Breast epithelium (tissue), 4 donors: Measurements from ENCODE around the gene ACACB. TPM values are rescaled to one million over a fixed set of nuclear protein-coding genes. Genes with fewer than 3 reads are reported as not detected.

ENCODE experiments used
- DNase-seq, 2 donors: peaks; one replicate each; pipeline ENCODE4 v3.0.0-alpha.2; 2019; ENCODE audit warnings: low spot score in 2 of 2
- H3K27ac ChIP-seq, 2 donors: fragments of 200-600 bp; sonication (generic) in 1 of 2; one replicate each; pipeline ENCODE4 v1.5.1; 2016 to 2019; ENCODE audit warnings: mild to moderate bottlenecking in 1 of 2
- H3K27me3 ChIP-seq, 2 donors: fragments of 200-600 bp; sonication (generic) in 1 of 2; one replicate each; pipeline versions ENCODE4 v1.5.1 to v1.6.0; 2017 to 2019; ENCODE audit warnings: control low read depth in 1 of 2, mild to moderate bottlenecking in 1 of 2
- H3K36me3 ChIP-seq: fragments of 200-600 bp; one replicate; pipeline ENCODE4 v1.5.1; 2019
- H3K4me1 ChIP-seq, 2 donors: fragments of 200-600 bp; sonication (generic); one replicate each; pipeline ENCODE4 v1.5.1; 2016 to 2019; ENCODE audit warnings: control low read depth in 1 of 2
- H3K4me3 ChIP-seq, 3 donors: fragments of 200-600 bp; sonication (generic); 1 replicate in 2 of 3; 2 replicates in 1 of 3; pipeline ENCODE4 v1.5.1; 2016 to 2019; ENCODE audit warnings: mild to moderate bottlenecking in 3 of 3, moderate library complexity in 2 of 3
- H3K9me3 ChIP-seq, 2 donors: fragments of 200-600 bp; sonication (generic) in 1 of 2; one replicate each; pipeline ENCODE4 v1.5.1; 2016 to 2019; ENCODE audit warnings: control low read depth in 1 of 2
- POLR2A ChIP-seq: fragments of 450-650 bp; IDR thresholded peaks from one replicate; pipeline ENCODE4 v1.6.1; 2016; ENCODE audit warnings: antibody characterized with exemption, mild to moderate bottlenecking, moderate library complexity
- POLR2AphosphoS5 ChIP-seq, 3 donors: sonication (generic); formaldehyde crosslinking; IDR thresholded peaks; one replicate each; pipeline ENCODE4 v1.6.1; 2017; ENCODE audit warnings: antibody characterized with exemption in 3 of 3
- intact Hi-C: fragments of 100-400 bp; cut with DNase I; formaldehyde crosslinking; loops from one replicate; pipeline ENCODE4 v1.15.1; 2023; ENCODE audit warnings: low total_unique reads
- total RNA-seq, 3 donors: library from RNA; depleted of rRNA; stranded (reverse); fragments of >200 nt; gene quantifications; one replicate each; pipeline ENCODE4 v1.1.0, GENCODE V29; 2016
- TF ChIP-seq, protein P1 (sequence below), 3 donors: fragments of 450-650 bp; IDR thresholded peaks; one replicate each; pipeline ENCODE4 v1.5.1; 2016 to 2017; ENCODE audit warnings: antibody characterized with exemption in 3 of 3, mild to moderate bottlenecking in 3 of 3, moderate library complexity in 3 of 3

The ACACB gene
- total RNA-seq, 3 donors from 2014 or later = 223 to 957 (median 301) TPM

DNA sequence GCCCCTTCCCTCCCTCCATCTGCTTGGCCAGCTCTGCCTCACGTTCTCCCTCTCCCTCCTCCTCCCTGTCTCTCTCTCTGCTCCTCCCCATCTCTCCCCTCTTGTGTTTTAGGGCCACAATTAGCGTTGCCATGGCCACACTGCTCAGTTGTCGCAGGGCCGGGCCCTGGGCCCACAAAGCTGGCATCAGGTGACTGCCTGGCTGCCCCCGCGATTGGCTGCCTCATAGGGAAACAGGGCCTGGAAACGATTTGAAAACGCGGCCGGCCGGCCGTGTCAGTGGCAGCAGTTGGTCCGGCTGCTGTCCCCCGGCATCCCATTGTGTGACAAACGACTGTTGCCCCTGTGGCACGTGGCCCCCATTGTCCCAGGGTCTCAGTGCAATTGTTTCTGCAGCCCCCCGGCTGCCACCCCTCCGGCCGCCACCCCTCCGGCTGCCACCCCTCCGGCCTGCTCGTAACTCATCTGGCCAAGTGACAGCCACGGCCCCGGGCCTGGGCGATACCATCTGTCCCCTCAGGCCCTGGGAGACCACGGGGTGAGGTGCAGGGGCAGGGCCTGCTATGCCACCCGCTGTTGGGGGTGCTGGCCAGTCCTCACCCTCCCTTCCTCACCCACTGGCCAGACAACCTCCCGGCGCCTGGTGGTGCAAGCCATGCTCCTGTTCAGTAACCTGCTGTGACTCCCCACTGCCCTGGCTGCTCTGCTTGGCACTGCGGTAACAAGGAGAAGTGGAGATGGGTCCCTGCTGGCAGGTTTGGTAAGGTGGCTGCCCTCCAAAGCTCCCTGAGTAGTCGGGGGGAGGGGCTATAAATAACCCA lies 175.3 kb downstream of the ACACB start:
- H3K36me3 ChIP-seq = no peaks in the 10 kb centered on the region
- peak in 1 of 2 donors; percentile 43 for DNase-seq
- TF ChIP-seq, protein P1, sequence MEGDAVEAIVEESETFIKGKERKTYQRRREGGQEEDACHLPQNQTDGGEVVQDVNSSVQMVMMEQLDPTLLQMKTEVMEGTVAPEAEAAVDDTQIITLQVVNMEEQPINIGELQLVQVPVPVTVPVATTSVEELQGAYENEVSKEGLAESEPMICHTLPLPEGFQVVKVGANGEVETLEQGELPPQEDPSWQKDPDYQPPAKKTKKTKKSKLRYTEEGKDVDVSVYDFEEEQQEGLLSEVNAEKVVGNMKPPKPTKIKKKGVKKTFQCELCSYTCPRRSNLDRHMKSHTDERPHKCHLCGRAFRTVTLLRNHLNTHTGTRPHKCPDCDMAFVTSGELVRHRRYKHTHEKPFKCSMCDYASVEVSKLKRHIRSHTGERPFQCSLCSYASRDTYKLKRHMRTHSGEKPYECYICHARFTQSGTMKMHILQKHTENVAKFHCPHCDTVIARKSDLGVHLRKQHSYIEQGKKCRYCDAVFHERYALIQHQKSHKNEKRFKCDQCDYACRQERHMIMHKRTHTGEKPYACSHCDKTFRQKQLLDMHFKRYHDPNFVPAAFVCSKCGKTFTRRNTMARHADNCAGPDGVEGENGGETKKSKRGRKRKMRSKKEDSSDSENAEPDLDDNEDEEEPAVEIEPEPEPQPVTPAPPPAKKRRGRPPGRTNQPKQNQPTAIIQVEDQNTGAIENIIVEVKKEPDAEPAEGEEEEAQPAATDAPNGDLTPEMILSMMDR (IDR thresholded peaks at IDR 0.05) = no peak
- H3K4me1 ChIP-seq = no peaks in the 10 kb centered on the region
- H3K4me3 ChIP-seq = peak overlapping the region; percentile 7 to 61 (median 41)
- H3K9me3 ChIP-seq = no peaks in the 10 kb centered on the region
- intact Hi-C loops = no loop called here
- H3K27me3 ChIP-seq = peaks cover 0 to 6% of the 10 kb centered on the region in 2 donors
- no peak overlapping the region for H3K27ac ChIP-seq

DNA sequence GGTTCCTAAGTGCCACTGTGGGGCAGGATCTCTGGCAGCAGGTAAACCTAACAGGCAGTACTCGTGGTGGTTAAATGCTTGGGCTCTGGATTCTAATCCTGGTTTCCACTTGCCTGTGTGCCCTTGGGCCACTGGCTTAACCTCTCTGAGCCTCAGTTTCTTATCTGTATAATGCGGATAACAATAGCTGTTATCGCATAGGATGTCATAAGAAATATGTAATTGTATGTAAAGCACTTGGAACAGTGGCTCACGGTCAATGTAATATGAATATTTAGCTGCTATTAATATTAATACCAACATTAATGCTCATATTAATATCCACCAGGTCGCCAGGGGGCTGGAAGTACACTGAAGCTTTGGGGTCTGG lies 175.9 kb downstream of the ACACB start:
- DNase-seq = no peak
- no peaks in the 10 kb centered on the region for H3K36me3 ChIP-seq
- H3K9me3 ChIP-seq = no peaks in the 10 kb centered on the region
- H3K27me3 ChIP-seq = peaks cover 0 to 6% of the 10 kb centered on the region in 2 donors
- TF ChIP-seq POLR2A = no peak
- TF ChIP-seq, protein P1 (IDR thresholded peaks at IDR 0.05) = no peak
- TF ChIP-seq POLR2AphosphoS5 (IDR thresholded peaks at IDR 0.05) = no peak
- intact Hi-C loops = no loop called here
- H3K4me1 ChIP-seq = no peaks in the 10 kb centered on the region
- H3K4me3 ChIP-seq = no peak overlapping the region
- H3K27ac ChIP-seq = no peak overlapping the region

DNA sequence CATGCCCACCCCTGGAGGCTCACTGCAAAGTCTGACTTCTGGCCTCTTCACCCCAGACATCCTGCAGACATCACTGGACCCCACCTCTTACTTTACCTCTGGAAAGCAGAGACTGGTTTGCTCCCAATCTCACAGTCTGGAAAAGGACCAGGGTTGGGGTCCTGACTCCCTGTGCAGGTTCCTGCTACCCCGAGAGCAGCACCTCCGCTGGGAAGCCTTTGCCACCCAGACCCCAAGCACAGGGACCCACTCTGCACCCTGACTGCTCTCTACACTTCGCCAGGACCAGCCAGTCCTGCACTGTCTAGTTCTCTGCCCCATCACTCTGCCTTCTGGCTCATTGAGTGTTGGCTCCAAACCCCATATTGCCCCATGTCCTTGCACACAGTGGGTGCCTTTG lies 176.7 kb downstream of the ACACB start:
- TF ChIP-seq, protein P1 (IDR thresholded peaks at IDR 0.05) = no peak
- no peak for TF ChIP-seq POLR2AphosphoS5 (IDR thresholded peaks at IDR 0.05)
- no peak for TF ChIP-seq POLR2A
- Histone ChIP-seq H3K4me3 (no peak overlapping the region), H3K36me3 (no peaks in the 10 kb centered on the region), H3K9me3 (no peaks in the 10 kb centered on the region), H3K4me1 (no peaks in the 10 kb centered on the region), H3K27ac (no peak overlapping the region), H3K27me3 (peaks cover 0 to 3% of the 10 kb centered on the region in 2 donors)
- intact Hi-C loops = no loop called here
- DNase-seq = no peak

DNA sequence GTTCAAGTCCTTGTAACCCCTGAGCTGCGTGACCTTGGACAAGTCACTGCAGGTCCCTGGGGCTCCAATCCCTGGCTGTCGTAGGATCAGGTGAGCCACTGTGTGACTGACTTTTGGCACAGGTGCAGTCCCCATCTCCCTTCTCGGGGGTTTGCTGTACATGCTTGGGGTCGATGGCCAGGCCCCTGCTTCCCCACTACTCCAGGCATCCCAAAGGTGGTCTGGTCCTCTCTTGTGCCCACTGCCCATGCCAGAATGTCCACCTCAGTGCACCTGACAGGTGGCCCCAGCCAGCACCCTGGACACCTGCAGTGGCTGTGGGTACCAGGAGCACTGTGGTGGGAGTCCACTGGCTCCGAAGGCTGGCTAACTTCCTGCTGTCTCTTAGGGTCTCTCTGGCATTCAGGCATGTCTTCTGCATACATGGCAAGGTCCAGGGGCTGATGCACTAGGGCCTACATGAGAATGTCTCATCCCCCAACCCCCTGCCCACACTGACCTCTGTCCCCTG lies 178.0 kb downstream of the ACACB start:
- Histone ChIP-seq H3K27me3 (peaks cover 0 to 3% of the 10 kb centered on the region in 2 donors), H3K4me1 (no peaks in the 10 kb centered on the region), H3K4me3 (no peak overlapping the region), H3K36me3 (no peaks in the 10 kb centered on the region), H3K9me3 (no peaks in the 10 kb centered on the region), H3K27ac (no peak overlapping the region)
- no peak for DNase-seq
- TF ChIP-seq, protein P1 (IDR thresholded peaks at IDR 0.05) = no peak
- TF ChIP-seq POLR2A = no peak
- TF ChIP-seq POLR2AphosphoS5 (IDR thresholded peaks at IDR 0.05) = no peak
- intact Hi-C loops = no loop called here

DNA sequence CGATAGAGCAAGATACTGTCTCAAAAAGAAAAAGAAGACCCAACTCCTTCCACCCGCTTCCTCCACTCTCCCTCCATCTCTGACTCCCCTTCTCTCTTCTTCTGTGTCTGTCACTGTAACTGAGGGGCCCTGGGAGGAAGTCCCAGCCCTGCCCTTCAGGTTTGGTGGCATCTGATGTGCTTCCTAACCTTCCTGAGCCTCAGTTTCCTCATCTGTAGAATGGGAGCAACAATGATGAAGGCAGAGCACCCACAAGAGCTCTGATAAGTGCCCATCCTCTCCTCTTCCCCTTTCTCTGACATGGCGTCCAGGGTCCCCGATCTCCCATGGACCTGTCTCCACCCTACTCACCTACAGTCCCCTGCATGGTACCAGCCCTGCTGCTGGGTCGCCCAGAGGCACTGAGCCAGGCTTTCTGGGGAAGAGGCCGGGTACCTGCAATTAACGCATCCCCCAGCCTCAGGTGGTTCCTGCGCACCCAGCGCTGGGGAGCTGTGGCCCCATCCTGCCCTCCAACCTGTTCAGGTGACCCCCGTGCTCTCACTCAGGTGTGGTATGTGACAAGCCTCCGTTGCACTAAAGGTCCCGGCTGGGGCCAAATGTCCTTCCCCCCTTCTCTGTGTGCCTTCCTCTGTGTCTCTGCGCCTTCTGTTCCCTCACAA lies 179.5 kb downstream of the ACACB start:
- peaks cover 0 to 3% of the 10 kb centered on the region in 2 donors for H3K27me3 ChIP-seq
- H3K27ac ChIP-seq = no peak overlapping the region
- intact Hi-C loops = no loop called here
- TF ChIP-seq POLR2AphosphoS5 (IDR thresholded peaks at IDR 0.05) (no peak), POLR2A (no peak)
- TF ChIP-seq, protein P1 (IDR thresholded peaks at IDR 0.05) = no peak
- H3K4me1 ChIP-seq = no peaks in the 10 kb centered on the region
- no peaks in the 10 kb centered on the region for H3K9me3 ChIP-seq
- DNase-seq = no peak
- no peaks in the 10 kb centered on the region for H3K36me3 ChIP-seq
- H3K4me3 ChIP-seq = no peak overlapping the region
